DOHH2 (cell line): ENCODE results near the gene DOCK11.
"Not testable (repeated sequence)": the region's sequence is repeated elsewhere in the genome, so short reads cannot be mapped to it uniquely, and the experiment has no call there.

Experiments used
- H3F3A ChIP-seq: fragments of 200-600 bp; sonication (generic), shearing (Covaris generic); 2 replicates; pipeline ENCODE4 v1.6.0; 2016; ENCODE audit warnings: antibody characterized with exemption, mild to moderate bottlenecking; ENCODE audit not compliant: control insufficient read depth, insufficient read depth
- H3K27ac ChIP-seq: fragments of 200-600 bp; sonication (generic); 2 replicates; pipeline ENCODE4 v1.5.1; 2014; ENCODE audit warnings: low read depth, mild to moderate bottlenecking, low read length, moderate library complexity
- H3K27me3 ChIP-seq: fragments of 200-600 bp; sonication (generic); 2 replicates; pipeline ENCODE4 v1.6.1; 2014; ENCODE audit warnings: mild to moderate bottlenecking, low read length, mixed read lengths; ENCODE audit not compliant: control insufficient read depth
- H3K36me3 ChIP-seq: fragments of 200-600 bp; sonication (generic); 2 replicates; pipeline ENCODE4 v1.6.1; 2014; ENCODE audit warnings: mild to moderate bottlenecking, low read length, moderate library complexity, mixed read lengths; ENCODE audit not compliant: control insufficient read depth
- H3K4me1 ChIP-seq: fragments of 200-600 bp; sonication (generic); 2 replicates; pipeline ENCODE4 v1.6.1; 2014; ENCODE audit warnings: mild to moderate bottlenecking, low read length, mixed read lengths; ENCODE audit not compliant: control insufficient read depth
- H3K4me2 ChIP-seq: fragments of 200-600 bp; sonication (generic); 2 replicates; pipeline ENCODE4 v1.6.0; 2014; ENCODE audit warnings: mild to moderate bottlenecking, low read length, moderate library complexity
- H3K4me3 ChIP-seq: fragments of 200-600 bp; sonication (generic); 2 replicates; pipeline ENCODE4 v1.5.1; 2014; ENCODE audit warnings: mild to moderate bottlenecking, low read length, mixed read lengths
- H3K79me2 ChIP-seq: fragments of 200-600 bp; sonication (generic); 2 replicates; pipeline ENCODE4 v1.6.1; 2014; ENCODE audit warnings: mild to moderate bottlenecking, low read length, mixed read lengths; ENCODE audit not compliant: control insufficient read depth
- H3K9me2 ChIP-seq: fragments of 200-600 bp; sonication (generic); replicated peaks from 2 replicates; pipeline ENCODE4 v1.6.1; 2014; ENCODE audit warnings: mild to moderate bottlenecking, low read length, mixed read lengths; ENCODE audit not compliant: control insufficient read depth
- H3K9me3 ChIP-seq: fragments of 200-600 bp; sonication (generic); 2 replicates; pipeline ENCODE4 v1.6.1; 2014; ENCODE audit warnings: antibody characterized with exemption, low read length, mixed read lengths; ENCODE audit not compliant: control insufficient read depth, insufficient read depth
- H4K20me1 ChIP-seq: fragments of 200-600 bp; sonication (generic); 2 replicates; pipeline ENCODE4 v1.6.0; 2014; ENCODE audit warnings: low read depth, mild to moderate bottlenecking, antibody characterized with exemption, low read length, moderate library complexity; ENCODE audit not compliant: control insufficient read depth, insufficient read depth
- CTCF ChIP-seq: fragments of 200-600 bp; sonication (generic); IDR thresholded peaks from one replicate; pipeline ENCODE4 v1.5.1; 2014; ENCODE audit warnings: antibody characterized with exemption, mild to moderate bottlenecking, low read depth, low read length; ENCODE audit not compliant: poor library complexity, severe bottlenecking
- EZH2phosphoT487 ChIP-seq: fragments of 200-600 bp; sonication (generic); IDR thresholded peaks from 2 replicates; pipeline ENCODE4 v1.6.1; 2017; ENCODE audit warnings: borderline replicate concordance, mild to moderate bottlenecking, antibody characterized with exemption, low read length, moderate library complexity, mixed read lengths

The DOCK11 gene

GRCh38 chrX:118579417-118579816 lies 83.8 kb downstream of the DOCK11 start:
- Histone ChIP-seq H3K27ac (no peak overlapping the region), H3K4me2 (no peak overlapping the region), H3K4me3 (no peak overlapping the region), H3K36me3 (no peaks in the 10 kb centered on the region; the same call in 1 of the 2 replicates), H3K9me2 (no peaks in the 10 kb centered on the region), H3K27me3 (no peaks in the 10 kb centered on the region), H3K4me1 (no peaks in the 10 kb centered on the region), H3K9me3 (no peaks in the 10 kb centered on the region), H3F3A (no peaks in the 10 kb centered on the region), H4K20me1 (no peaks in the 10 kb centered on the region), H3K79me2 (no peaks in the 10 kb centered on the region)
- TF ChIP-seq CTCF (no peak), EZH2phosphoT487 (no peak)

- not testable (repeated sequence) for H3K36me3 ChIP-seq
Measured at GRCh38 chrX:118582926-118583325, 87.3 kb downstream of the DOCK11 start.

GRCh38 chrX:118583781-118584180 lies 88.2 kb downstream of the DOCK11 start:
- Histone ChIP-seq H3K27ac (no peak overlapping the region), H3K9me2 (no peaks in the 10 kb centered on the region), H3K4me1 (no peaks in the 10 kb centered on the region), H3K9me3 (no peaks in the 10 kb centered on the region), H3K27me3 (no peaks in the 10 kb centered on the region), H3K4me3 (no peak overlapping the region), H4K20me1 (no peaks in the 10 kb centered on the region), H3K36me3 (no peaks in the 10 kb centered on the region), H3K4me2 (no peak overlapping the region), H3F3A (no peaks in the 10 kb centered on the region), H3K79me2 (no peaks in the 10 kb centered on the region)
- TF ChIP-seq CTCF (no peak), EZH2phosphoT487 (no peak)

More at GRCh38 chrX:118582926-118583325, 87.3 kb downstream of the DOCK11 start:
- H3K4me3 ChIP-seq, H3K4me2 ChIP-seq, H3K9me2 ChIP-seq, H3K27ac ChIP-seq, H3K4me1 ChIP-seq, H3F3A ChIP-seq, H3K27me3 ChIP-seq, H3K9me3 ChIP-seq, H4K20me1 ChIP-seq, H3K79me2 ChIP-seq: not testable (repeated sequence)

GRCh38 chrX:118585296-118585695 lies 89.7 kb downstream of the DOCK11 start:
- H3K79me2 ChIP-seq = no peaks in the 10 kb centered on the region
- no peak overlapping the region for H3K4me3 ChIP-seq
- H3K4me2 ChIP-seq = no peak overlapping the region
- H3K27me3 ChIP-seq = no peaks in the 10 kb centered on the region
- no peaks in the 10 kb centered on the region for H3K4me1 ChIP-seq
- no peak overlapping the region for H3K27ac ChIP-seq
- no peaks in the 10 kb centered on the region for H3K36me3 ChIP-seq
- no peaks in the 10 kb centered on the region for H3K9me3 ChIP-seq
- no peaks in the 10 kb centered on the region for H3F3A ChIP-seq
- H3K9me2 ChIP-seq = no peaks in the 10 kb centered on the region
- TF ChIP-seq CTCF (no peak), EZH2phosphoT487 (no peak)
- H4K20me1 ChIP-seq = no peaks in the 10 kb centered on the region

GRCh38 chrX:118586206-118586605 lies 90.6 kb downstream of the DOCK11 start:
- H3K9me2 ChIP-seq, H3K36me3 ChIP-seq, H4K20me1 ChIP-seq, H3K27me3 ChIP-seq, H3K9me3 ChIP-seq, H3K4me2 ChIP-seq, H3K27ac ChIP-seq, H3K79me2 ChIP-seq, H3K4me1 ChIP-seq, H3K4me3 ChIP-seq, H3F3A ChIP-seq: not testable (repeated sequence)
